Right lobe of liver (tissue), 6 donors: Measurements from ENCODE around the gene TLX2. TPM values are rescaled to one million over a fixed set of nuclear protein-coding genes. Genes with fewer than 3 reads are reported as not detected.

Experiments used
- ATAC-seq, 4 donors: fragments of 200-7000 bp; cut with Tn5 transposase; one replicate each; pipeline ENCODE4 v1.9.1; 2020; ENCODE audit warnings: mild to moderate bottlenecking in 4 of 4, moderate library complexity in 4 of 4
- DNase-seq, 3 donors: peaks; one replicate each; pipeline ENCODE4 v3.0.0-alpha.2; 2020
- H3K27ac ChIP-seq, 3 donors: fragments of 200-600 bp; one replicate each; pipeline ENCODE4 v1.8.0; 2022
- H3K27me3 ChIP-seq, 2 donors: fragments of 200-600 bp; one replicate each; pipeline ENCODE4 v1.8.0; 2022
- H3K36me3 ChIP-seq, 4 donors: fragments of 200-600 bp; sonication (generic) in 1 of 4; one replicate each; pipeline versions ENCODE4 v1.5.1 to v1.8.0; 2017 to 2022; ENCODE audit warnings: control low read depth in 1 of 4
- H3K4me1 ChIP-seq, 4 donors: fragments of 200-600 bp; sonication (generic) in 1 of 4; one replicate each; pipeline versions ENCODE4 v1.5.1 to v1.8.0; 2017 to 2022; ENCODE audit warnings: control low read depth in 1 of 4
- H3K4me3 ChIP-seq, 3 donors: fragments of 200-600 bp; one replicate each; pipeline ENCODE4 v1.8.0; 2022
- H3K9me3 ChIP-seq, 4 donors: fragments of 200-600 bp; sonication (generic) in 1 of 4; one replicate each; pipeline versions ENCODE4 v1.5.1 to v1.8.0; 2017 to 2022; ENCODE audit warnings: control low read depth in 1 of 4
- CTCF ChIP-seq, 4 donors: fragments of 200-600 bp in 3 of 4; fragments of 450-650 bp in 1 of 4; IDR thresholded peaks; one replicate each; pipeline versions ENCODE4 v1.5.1 to v1.8.0; 2016 to 2022; ENCODE audit warnings: antibody characterized with exemption in 4 of 4, mild to moderate bottlenecking in 2 of 4
- POLR2A ChIP-seq: fragments of 450-650 bp; IDR thresholded peaks from one replicate; pipeline ENCODE4 v1.6.1; 2017; ENCODE audit warnings: antibody characterized with exemption, mild to moderate bottlenecking
- WGBS: methylation state at CpG from one replicate; pipeline ENCODE4 v1.1.6; 2018; ENCODE audit warnings: low coverage, low lambda C conversion rate; ENCODE audit not compliant: insufficient coverage; ENCODE audit errors: missing lambda C conversion rate; 5-methylcytosine and 5-hydroxymethylcytosine counted together
- intact Hi-C, 2 donors: fragments of 100-400 bp; cut with DNase I; formaldehyde crosslinking; loops; one replicate each; pipeline versions ENCODE4 v1.11.2 to v1.14.1; 2022
- total RNA-seq, 6 experiments: library from RNA; depleted of rRNA in 2 of 6; stranded (reverse); fragments of >200 nt in 2 of 6; fragmentation: NEBNext Ultra II Directional in 3 of 6; extraction: Animal tissue kit (Norgen Biotek cat#: 25700) in 3 of 6; gene quantifications; one replicate each; pipeline versions ENCODE4 v1.1.0 to v1.2.4, GENCODE V29; 2016 to 2023
- donor health status: DM: no; HTN: yes; CAD: no.
- donor health status: DM: no; HTN: no; CAD: no.
- donor health status: DM: no; HTN: no; CAD: no.
- donor health status: DM: no; HTN: yes; CAD: no.
- donor health status: DM: no; HTN: yes; CAD: no.

The TLX2 gene
- total RNA-seq, 6 experiments from 2014 or later = not detected

- no peak for DNase-seq
These were observed 41.9 kb downstream of the TLX2 start for GRCh38 chr2:74556159-74556558.

GRCh38 chr2:74556831-74557370, 42.7 kb downstream of the TLX2 start:
- WGBS = 83% methylated on average over 1 of the region's 6 CpGs
- Histone ChIP-seq H3K4me3 (no peak overlapping the region), H3K4me1 (no peaks in the 10 kb centered on the region), H3K36me3 (no peaks in the 10 kb centered on the region), H3K9me3 (no peaks in the 10 kb centered on the region), H3K27me3 (no peaks in the 10 kb centered on the region), H3K27ac (no peak overlapping the region)
- no peak for DNase-seq
- intact Hi-C loops = no loop called here
- ATAC-seq = no peak
- no peak for TF ChIP-seq CTCF (IDR thresholded peaks at IDR 0.05)
- no peak for TF ChIP-seq POLR2A

More at GRCh38 chr2:74556159-74556558, 41.9 kb downstream of the TLX2 start:
- H3K9me3 ChIP-seq = no peaks in the 10 kb centered on the region
- H3K27ac ChIP-seq = peak overlapping the region in 1 of 3 donors; percentile 43
- intact Hi-C loops = no loop called here
- no peaks in the 10 kb centered on the region for H3K36me3 ChIP-seq
- no peak overlapping the region for H3K4me3 ChIP-seq
- ATAC-seq = no peak
- no peaks in the 10 kb centered on the region for H3K4me1 ChIP-seq
- no peaks in the 10 kb centered on the region for H3K27me3 ChIP-seq
- 74% methylated on average over 6 of the region's 14 CpGs for WGBS
- TF ChIP-seq POLR2A = no peak
- no peak for TF ChIP-seq CTCF (IDR thresholded peaks at IDR 0.05)

- ATAC-seq (no peak), DNase-seq (no peak)
- H3K27me3 ChIP-seq = no peaks in the 10 kb centered on the region
- H3K4me1 ChIP-seq = no peaks in the 10 kb centered on the region
- TF ChIP-seq CTCF (IDR thresholded peaks at IDR 0.05) (no peak), POLR2A (no peak)
- no peaks in the 10 kb centered on the region for H3K9me3 ChIP-seq
- no peaks in the 10 kb centered on the region for H3K36me3 ChIP-seq
- H3K4me3 ChIP-seq = no peak overlapping the region
- H3K27ac ChIP-seq = no peak overlapping the region
- intact Hi-C loops = no loop called here
- 63% methylated on average over 4 of the region's 7 CpGs for WGBS
These were observed 44.3 kb downstream of the TLX2 start for GRCh38 chr2:74558284-74559230.

GRCh38 chr2:74559912-74560311, 45.7 kb downstream of the TLX2 start:
- intact Hi-C loops = no loop called here
- 49% methylated on average over 5 of the region's 5 CpGs for WGBS
- no peak for ATAC-seq

More at GRCh38 chr2:74559912-74560311, 45.7 kb downstream of the TLX2 start:
- H3K27ac ChIP-seq = no peak overlapping the region
- TF ChIP-seq POLR2A = no peak
- no peak for TF ChIP-seq CTCF (IDR thresholded peaks at IDR 0.05)
- H3K9me3 ChIP-seq = no peaks in the 10 kb centered on the region
- no peaks in the 10 kb centered on the region for H3K36me3 ChIP-seq
- DNase-seq = no peak
- no peaks in the 10 kb centered on the region for H3K27me3 ChIP-seq
- no peak overlapping the region for H3K4me3 ChIP-seq
- H3K4me1 ChIP-seq = no peaks in the 10 kb centered on the region
